ENCODE measurements around the gene TBC1D14. TPM values are rescaled to one million over a fixed set of nuclear protein-coding genes. Genes with fewer than 3 reads are reported as not detected.
A peak's percentile ranks its signal among the peaks of the same experiment; 100 is the strongest.

Gene TBC1D14
- total RNA-seq, 2 experiments from 2014 or later, result 23.6 to 24.6 TPM

GRCh38 chr4:7051905-7052304, 142.3 kb downstream of the TBC1D14 start:
- intact Hi-C loops (cut with micrococcal nuclease), result no loop called here
- Mint-ChIP-seq H3K27me3 (ENCODE audit: low read depth) (no peaks in the 10 kb centered on the region), H3K4me1 (ENCODE audit: low read depth) (peaks cover 42% of the 10 kb centered on the region), H3K9me3 (no peaks in the 10 kb centered on the region), H3K36me3 (ENCODE audit: low read depth) (peaks cover 6% of the 10 kb centered on the region), H3K4me3 (no peak overlapping the region), H3K27ac (no peak overlapping the region)
- CTCF ChIA-PET, result interaction anchor here (1.0 to 1.5 kb wide), 2 partner anchors 8 to 19 kb away, joined by 4 to 5 read pairs; partner anchors contain the start of gene TADA2B
- no peak for DNase-seq

- Mint-ChIP-seq H3K36me3 (ENCODE audit: low read depth) (peaks cover 6% of the 10 kb centered on the region), H3K4me3 (no peak overlapping the region), H3K9me3 (no peaks in the 10 kb centered on the region), H3K27ac (peak overlapping the region; percentile 19), H3K27me3 (ENCODE audit: low read depth) (no peaks in the 10 kb centered on the region), H3K4me1 (ENCODE audit: low read depth) (peaks cover 38% of the 10 kb centered on the region)
- intact Hi-C loops (cut with micrococcal nuclease), result no loop called here
- CTCF ChIA-PET, result interaction anchor here (1.0 to 1.5 kb wide), 3 partner anchors 9 to 18 kb away, joined by 3 to 5 read pairs (median 4); partner anchors contain the start of gene TADA2B
- no peak for DNase-seq
Measured at GRCh38 chr4:7052313-7052712, 142.7 kb downstream of the TBC1D14 start.

GRCh38 chr4:7052923-7053715, 143.5 kb downstream of the TBC1D14 start:
- peak overlapping the region; percentile 19 for H3K27ac Mint-ChIP-seq
- intact Hi-C loops (cut with micrococcal nuclease), result no loop called here
- no peaks in the 10 kb centered on the region for H3K27me3 Mint-ChIP-seq (ENCODE audit: low read depth)
- H3K36me3 Mint-ChIP-seq (ENCODE audit: low read depth), result peaks cover 9% of the 10 kb centered on the region
- DNase-seq, result peak; percentile 42
- H3K4me3 Mint-ChIP-seq, result no peak overlapping the region
- peaks cover 30% of the 10 kb centered on the region for H3K4me1 Mint-ChIP-seq (ENCODE audit: low read depth)
- no peaks in the 10 kb centered on the region for H3K9me3 Mint-ChIP-seq
- CTCF ChIA-PET, result interaction anchor here (1.0 to 1.5 kb wide), 3 partner anchors 10 to 17 kb away, joined by 3 to 5 read pairs (median 4); partner anchors contain the start of gene TADA2B

GRCh38 chr4:7054106-7054880, 144.7 kb downstream of the TBC1D14 start:
- peaks cover 14% of the 10 kb centered on the region for H3K36me3 Mint-ChIP-seq (ENCODE audit: low read depth)
- peaks cover 35% of the 10 kb centered on the region for H3K4me1 Mint-ChIP-seq (ENCODE audit: low read depth)
- H3K9me3 Mint-ChIP-seq, result no peaks in the 10 kb centered on the region
- CTCF ChIA-PET, result interaction anchor here (1.1 kb wide), 1 partner anchor 9 kb away, joined by 3 read pairs; no protein-coding TSS in a partner anchor
- H3K4me3 Mint-ChIP-seq, result no peak overlapping the region
- intact Hi-C loops (cut with micrococcal nuclease), result no loop called here
- H3K27ac Mint-ChIP-seq, result no peak overlapping the region
- H3K27me3 Mint-ChIP-seq (ENCODE audit: low read depth), result no peaks in the 10 kb centered on the region
- no peak for DNase-seq

GRCh38 chr4:7055111-7055989, 145.7 kb downstream of the TBC1D14 start:
- Mint-ChIP-seq H3K36me3 (ENCODE audit: low read depth) (peaks cover 15% of the 10 kb centered on the region), H3K27me3 (ENCODE audit: low read depth) (no peaks in the 10 kb centered on the region), H3K4me1 (ENCODE audit: low read depth) (peaks cover 29% of the 10 kb centered on the region), H3K27ac (no peak overlapping the region), H3K4me3 (no peak overlapping the region), H3K9me3 (no peaks in the 10 kb centered on the region)
- DNase-seq, result no peak
- intact Hi-C loops (cut with micrococcal nuclease), result no loop called here
- CTCF ChIA-PET, result interaction anchor here (1.1 to 1.6 kb wide), 2 partner anchors 10 to 16 kb away, joined by 3 to 4 read pairs; no protein-coding TSS in a partner anchor

- CTCF ChIA-PET, result interaction anchor here (1.6 kb wide), 1 partner anchor 15 kb away, joined by 4 read pairs; no protein-coding TSS in a partner anchor
- Mint-ChIP-seq H3K4me1 (ENCODE audit: low read depth) (peaks cover 29% of the 10 kb centered on the region), H3K27ac (peak overlapping the region; percentile 9), H3K36me3 (ENCODE audit: low read depth) (peaks cover 19% of the 10 kb centered on the region), H3K9me3 (no peaks in the 10 kb centered on the region), H3K4me3 (no peak overlapping the region), H3K27me3 (ENCODE audit: low read depth) (no peaks in the 10 kb centered on the region)
- intact Hi-C loops (cut with micrococcal nuclease), result no loop called here
- DNase-seq, result no peak
Measured at GRCh38 chr4:7055990-7056325, 146.3 kb downstream of the TBC1D14 start.

GRCh38 chr4:7058792-7059191, 149.2 kb downstream of the TBC1D14 start:
- CTCF ChIA-PET, result no interaction called here
- intact Hi-C loops (cut with micrococcal nuclease), result no loop called here
- peaks cover 16% of the 10 kb centered on the region for H3K4me1 Mint-ChIP-seq (ENCODE audit: low read depth)
- peak overlapping the region; percentile 46 for H3K27ac Mint-ChIP-seq
- H3K4me3 Mint-ChIP-seq, result no peak overlapping the region
- H3K36me3 Mint-ChIP-seq (ENCODE audit: low read depth), result peaks cover 36% of the 10 kb centered on the region
- DNase-seq, result no peak
- H3K27me3 Mint-ChIP-seq (ENCODE audit: low read depth), result no peaks in the 10 kb centered on the region
- H3K9me3 Mint-ChIP-seq, result no peaks in the 10 kb centered on the region

GRCh38 chr4:7059662-7060061, 150.0 kb downstream of the TBC1D14 start:
- Mint-ChIP-seq H3K27ac (no peak overlapping the region), H3K4me3 (no peak overlapping the region), H3K9me3 (no peaks in the 10 kb centered on the region), H3K4me1 (ENCODE audit: low read depth) (peaks cover 18% of the 10 kb centered on the region), H3K27me3 (ENCODE audit: low read depth) (no peaks in the 10 kb centered on the region), H3K36me3 (ENCODE audit: low read depth) (peaks cover 37% of the 10 kb centered on the region)
- intact Hi-C loops (cut with micrococcal nuclease), result no loop called here
- DNase-seq, result no peak
- CTCF ChIA-PET, result no interaction called here

GRCh38 chr4:7060346-7061150, 150.9 kb downstream of the TBC1D14 start:
- intact Hi-C loops (cut with micrococcal nuclease), result no loop called here
- H3K36me3 Mint-ChIP-seq (ENCODE audit: low read depth), result peaks cover 42% of the 10 kb centered on the region
- H3K4me1 Mint-ChIP-seq (ENCODE audit: low read depth), result peaks cover 23% of the 10 kb centered on the region
- CTCF ChIA-PET, result interaction anchor here (1.4 to 3.2 kb wide), 2 partner anchors 10 to 43 kb away, joined by 3 to 18 read pairs; no protein-coding TSS in a partner anchor
- no peak overlapping the region for H3K27ac Mint-ChIP-seq
- H3K27me3 Mint-ChIP-seq (ENCODE audit: low read depth), result no peaks in the 10 kb centered on the region
- no peak overlapping the region for H3K4me3 Mint-ChIP-seq
- no peaks in the 10 kb centered on the region for H3K9me3 Mint-ChIP-seq
- no peak for DNase-seq

GRCh38 chr4:7061815-7062214, 152.2 kb downstream of the TBC1D14 start:
- intact Hi-C loops (cut with micrococcal nuclease), result no loop called here
- H3K4me1 Mint-ChIP-seq (ENCODE audit: low read depth), result peaks cover 31% of the 10 kb centered on the region
- no peak for DNase-seq

GRCh38 chr4:7062816-7063215, 153.2 kb downstream of the TBC1D14 start:
- H3K4me1 Mint-ChIP-seq (ENCODE audit: low read depth), result peaks cover 34% of the 10 kb centered on the region
- no peak for DNase-seq
- no peaks in the 10 kb centered on the region for H3K9me3 Mint-ChIP-seq
- CTCF ChIA-PET, result interaction anchor here (1.2 to 12.8 kb wide), 3 partner anchors 8 to 19 kb away, joined by 3 to 155 read pairs (median 18); partner anchors contain the start of gene TADA2B
- H3K27ac Mint-ChIP-seq, result peak overlapping the region; percentile 13
- H3K27me3 Mint-ChIP-seq (ENCODE audit: low read depth), result no peaks in the 10 kb centered on the region
- H3K36me3 Mint-ChIP-seq (ENCODE audit: low read depth), result peaks cover 48% of the 10 kb centered on the region
- no peak overlapping the region for H3K4me3 Mint-ChIP-seq
- intact Hi-C loops (cut with micrococcal nuclease), result no loop called here

More at GRCh38 chr4:7061815-7062214, 152.2 kb downstream of the TBC1D14 start:
- CTCF ChIA-PET, result interaction anchor here (0.6 to 12.8 kb wide), 4 partner anchors 9 to 740 kb away, joined by 3 to 155 read pairs (median 12); partner anchors contain the start of gene TADA2B
- no peak overlapping the region for H3K4me3 Mint-ChIP-seq
- H3K27ac Mint-ChIP-seq, result no peak overlapping the region
- H3K27me3 Mint-ChIP-seq (ENCODE audit: low read depth), result no peaks in the 10 kb centered on the region
- no peaks in the 10 kb centered on the region for H3K9me3 Mint-ChIP-seq
- H3K36me3 Mint-ChIP-seq (ENCODE audit: low read depth), result peaks cover 46% of the 10 kb centered on the region
